ENCODE results near the gene STX12. TPM values are rescaled to one million over a fixed set of nuclear protein-coding genes. Genes with fewer than 3 reads are reported as not detected.
"Not testable (repeated sequence)": the region's sequence is repeated elsewhere in the genome, so short reads cannot be mapped to it uniquely, and the experiment has no call there.

Gene STX12
- total RNA-seq, 1 donor from 2014 or later: 26.5 TPM

- no peak for DNase-seq (ENCODE audit: low read depth, low spot score)
- Mint-ChIP-seq H3K4me1 (no peaks in the 10 kb centered on the region), H3K9me3 (no peaks in the 10 kb centered on the region), H3K4me3 (no peak overlapping the region), H3K27ac (ENCODE audit: unreplicated experiment) (no peak overlapping the region), H3K27me3 (ENCODE audit: low read depth) (no peaks in the 10 kb centered on the region), H3K36me3 (ENCODE audit: low read depth) (peaks cover 6% of the 10 kb centered on the region)
- TF ChIP-seq, protein P1, sequence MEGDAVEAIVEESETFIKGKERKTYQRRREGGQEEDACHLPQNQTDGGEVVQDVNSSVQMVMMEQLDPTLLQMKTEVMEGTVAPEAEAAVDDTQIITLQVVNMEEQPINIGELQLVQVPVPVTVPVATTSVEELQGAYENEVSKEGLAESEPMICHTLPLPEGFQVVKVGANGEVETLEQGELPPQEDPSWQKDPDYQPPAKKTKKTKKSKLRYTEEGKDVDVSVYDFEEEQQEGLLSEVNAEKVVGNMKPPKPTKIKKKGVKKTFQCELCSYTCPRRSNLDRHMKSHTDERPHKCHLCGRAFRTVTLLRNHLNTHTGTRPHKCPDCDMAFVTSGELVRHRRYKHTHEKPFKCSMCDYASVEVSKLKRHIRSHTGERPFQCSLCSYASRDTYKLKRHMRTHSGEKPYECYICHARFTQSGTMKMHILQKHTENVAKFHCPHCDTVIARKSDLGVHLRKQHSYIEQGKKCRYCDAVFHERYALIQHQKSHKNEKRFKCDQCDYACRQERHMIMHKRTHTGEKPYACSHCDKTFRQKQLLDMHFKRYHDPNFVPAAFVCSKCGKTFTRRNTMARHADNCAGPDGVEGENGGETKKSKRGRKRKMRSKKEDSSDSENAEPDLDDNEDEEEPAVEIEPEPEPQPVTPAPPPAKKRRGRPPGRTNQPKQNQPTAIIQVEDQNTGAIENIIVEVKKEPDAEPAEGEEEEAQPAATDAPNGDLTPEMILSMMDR (conservative IDR thresholded peaks at IDR 0.05): no peak
Observed at GRCh38 chr1:27807385-27807784, 34.4 kb downstream of the STX12 start.

DNA sequence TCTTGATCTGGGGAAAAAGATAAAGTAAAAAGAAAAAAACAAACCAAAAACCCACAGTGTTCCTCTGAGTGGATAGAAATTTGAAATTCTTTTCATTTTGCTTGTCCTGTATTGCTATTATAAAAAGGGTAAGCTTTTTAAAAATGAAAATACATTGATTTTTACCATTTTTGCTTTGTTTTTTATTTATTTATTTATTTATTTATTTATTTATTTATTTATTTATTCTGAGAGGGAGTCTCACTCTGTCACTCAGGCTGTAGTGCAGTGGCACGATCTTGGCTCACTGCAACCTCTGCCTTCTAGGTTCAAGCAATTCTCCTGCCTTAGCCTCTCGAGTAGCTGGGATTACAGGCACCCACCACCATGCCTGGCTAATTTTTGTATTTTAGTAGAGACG, 35.1 kb downstream of the STX12 start:
- not testable (repeated sequence) for H3K27me3 Mint-ChIP-seq (ENCODE audit: low read depth); H3K27ac Mint-ChIP-seq (ENCODE audit: unreplicated experiment); H3K4me1 Mint-ChIP-seq; H3K4me3 Mint-ChIP-seq; H3K36me3 Mint-ChIP-seq (ENCODE audit: low read depth); DNase-seq (ENCODE audit: low read depth, low spot score); H3K9me3 Mint-ChIP-seq

GRCh38 chr1:27809883-27810282, 36.9 kb downstream of the STX12 start:
- no peaks in the 10 kb centered on the region for H3K9me3 Mint-ChIP-seq
- TF ChIP-seq, protein P1 (conservative IDR thresholded peaks at IDR 0.05): no peak
- H3K27me3 Mint-ChIP-seq (ENCODE audit: low read depth): no peaks in the 10 kb centered on the region

GRCh38 chr1:27811741-27812500, 38.9 kb downstream of the STX12 start:
- Mint-ChIP-seq H3K4me1 (no peaks in the 10 kb centered on the region), H3K4me3 (no peak overlapping the region), H3K9me3 (no peaks in the 10 kb centered on the region), H3K36me3 (ENCODE audit: low read depth) (no peaks in the 10 kb centered on the region), H3K27me3 (ENCODE audit: low read depth) (no peaks in the 10 kb centered on the region), H3K27ac (ENCODE audit: unreplicated experiment) (no peak overlapping the region)
- no peak for DNase-seq (ENCODE audit: low read depth, low spot score)
- TF ChIP-seq, protein P1 (conservative IDR thresholded peaks at IDR 0.05): no peak

More at GRCh38 chr1:27809883-27810282, 36.9 kb downstream of the STX12 start:
- no peaks in the 10 kb centered on the region for H3K4me1 Mint-ChIP-seq
- no peaks in the 10 kb centered on the region for H3K36me3 Mint-ChIP-seq (ENCODE audit: low read depth)
- no peak overlapping the region for H3K4me3 Mint-ChIP-seq
- no peak for DNase-seq (ENCODE audit: low read depth, low spot score)
- no peak overlapping the region for H3K27ac Mint-ChIP-seq (ENCODE audit: unreplicated experiment)

GRCh38 chr1:27816921-27817630, 44.1 kb downstream of the STX12 start:
- TF ChIP-seq, protein P1 (conservative IDR thresholded peaks at IDR 0.05): no peak
- H3K4me3 Mint-ChIP-seq: no peak overlapping the region
- DNase-seq (ENCODE audit: low read depth, low spot score): no peak
- no peaks in the 10 kb centered on the region for H3K4me1 Mint-ChIP-seq
- H3K36me3 Mint-ChIP-seq (ENCODE audit: low read depth): no peaks in the 10 kb centered on the region
- H3K27ac Mint-ChIP-seq (ENCODE audit: unreplicated experiment): no peak overlapping the region
- no peaks in the 10 kb centered on the region for H3K27me3 Mint-ChIP-seq (ENCODE audit: low read depth)
- H3K9me3 Mint-ChIP-seq: no peaks in the 10 kb centered on the region

- Mint-ChIP-seq H3K27me3 (ENCODE audit: low read depth) (no peaks in the 10 kb centered on the region), H3K9me3 (no peaks in the 10 kb centered on the region), H3K27ac (ENCODE audit: unreplicated experiment) (no peak overlapping the region), H3K4me3 (no peak overlapping the region), H3K4me1 (no peaks in the 10 kb centered on the region), H3K36me3 (ENCODE audit: low read depth) (no peaks in the 10 kb centered on the region)
- DNase-seq (ENCODE audit: low read depth, low spot score): no peak
- TF ChIP-seq, protein P1 (conservative IDR thresholded peaks at IDR 0.05): no peak
Observed at GRCh38 chr1:27821761-27822315, 48.8 kb downstream of the STX12 start.
